Parathyroid adenoma (tissue), 2 donors: ENCODE data around the gene B4GALNT4.
A peak's percentile ranks its signal among the peaks of the same experiment; 100 is the strongest.

Source experiments
- H2AFZ ChIP-seq: fragments of 300-600 bp; sonication (generic); one replicate; pipeline ENCODE4 v1.7.0; 2017; ENCODE audit warnings: antibody characterized with exemption, mild to moderate bottlenecking
- H3K27ac ChIP-seq: fragments of 300-600 bp; sonication (generic); one replicate; pipeline ENCODE4 v1.7.0; 2017
- H3K27me3 ChIP-seq: fragments of 300-600 bp; sonication (generic); one replicate; pipeline ENCODE4 v1.7.0; 2017; ENCODE audit warnings: low read length; ENCODE audit not compliant: control insufficient read depth, insufficient read depth
- H3K36me3 ChIP-seq: fragments of 300-600 bp; sonication (generic); one replicate; pipeline ENCODE4 v1.7.0; 2017; ENCODE audit warnings: low read length; ENCODE audit not compliant: control insufficient read depth, insufficient read depth
- H3K4me1 ChIP-seq: fragments of 300-600 bp; sonication (generic); one replicate; pipeline ENCODE4 v1.7.0; 2017; ENCODE audit warnings: control low read depth
- H3K4me2 ChIP-seq: fragments of 300-600 bp; sonication (generic); one replicate; pipeline ENCODE4 v1.7.0; 2017; ENCODE audit warnings: low read length
- H3K4me3 ChIP-seq: fragments of 300-600 bp; sonication (generic); one replicate; pipeline ENCODE4 v1.7.0; 2017; ENCODE audit warnings: low read depth, low read length
- H3K79me2 ChIP-seq: fragments of 300-600 bp; sonication (generic); one replicate; pipeline ENCODE4 v1.7.0; 2017; ENCODE audit warnings: control low read depth
- H3K9ac ChIP-seq: fragments of 300-600 bp; sonication (generic); one replicate; pipeline ENCODE4 v1.7.0; 2017; ENCODE audit warnings: mild to moderate bottlenecking
- H3K9me3 ChIP-seq: fragments of 300-600 bp; sonication (generic); one replicate; pipeline ENCODE4 v1.7.0; 2017; ENCODE audit warnings: low read length; ENCODE audit not compliant: control insufficient read depth
- CTCF ChIP-seq: fragments of 300-600 bp; sonication (generic); IDR thresholded peaks from one replicate; pipeline ENCODE4 v1.7.0; 2017; ENCODE audit warnings: antibody characterized with exemption, mild to moderate bottlenecking
- donor health status: primary hyperparathyroidism.

Gene B4GALNT4

GRCh38 chr11:355581-356458 lies 13.5 kb upstream of the B4GALNT4 start:
- Histone ChIP-seq H3K4me1 (no peaks in the 10 kb centered on the region), H3K4me3 (peak overlapping the region; percentile 34), H3K27me3 (no peaks in the 10 kb centered on the region), H3K9me3 (no peaks in the 10 kb centered on the region), H3K36me3 (no peaks in the 10 kb centered on the region), H3K79me2 (no peaks in the 10 kb centered on the region), H3K9ac (no peak overlapping the region), H2AFZ (peak overlapping the region; percentile 67), H3K27ac (peak overlapping the region; percentile 96), H3K4me2 (peak overlapping the region; percentile 51)
- no peak for TF ChIP-seq CTCF

GRCh38 chr11:356610-357009 lies 12.7 kb upstream of the B4GALNT4 start:
- Histone ChIP-seq H3K9me3 (no peaks in the 10 kb centered on the region), H3K9ac (no peak overlapping the region), H3K4me1 (no peaks in the 10 kb centered on the region), H2AFZ (no peak overlapping the region), H3K27ac (no peak overlapping the region), H3K4me3 (no peak overlapping the region), H3K4me2 (no peak overlapping the region), H3K36me3 (no peaks in the 10 kb centered on the region), H3K79me2 (no peaks in the 10 kb centered on the region), H3K27me3 (no peaks in the 10 kb centered on the region)
- no peak for TF ChIP-seq CTCF

- no peaks in the 10 kb centered on the region for H3K79me2 ChIP-seq
- no peak overlapping the region for H3K4me3 ChIP-seq
- H3K9me3 ChIP-seq = no peaks in the 10 kb centered on the region
- no peak overlapping the region for H2AFZ ChIP-seq
- no peaks in the 10 kb centered on the region for H3K36me3 ChIP-seq
- no peaks in the 10 kb centered on the region for H3K4me1 ChIP-seq
- H3K27me3 ChIP-seq = no peaks in the 10 kb centered on the region
- no peak overlapping the region for H3K4me2 ChIP-seq
- no peak overlapping the region for H3K9ac ChIP-seq
- no peak overlapping the region for H3K27ac ChIP-seq
- no peak for TF ChIP-seq CTCF
Observed at GRCh38 chr11:357582-357981, 11.7 kb upstream of the B4GALNT4 start.

- Histone ChIP-seq H3K36me3 (no peaks in the 10 kb centered on the region), H3K4me3 (no peak overlapping the region)
- TF ChIP-seq CTCF = no peak
Observed at GRCh38 chr11:358129-358800, 11.0 kb upstream of the B4GALNT4 start.

More at GRCh38 chr11:358129-358800, 11.0 kb upstream of the B4GALNT4 start:
- Histone ChIP-seq H3K9ac (no peak overlapping the region), H2AFZ (no peak overlapping the region), H3K27ac (no peak overlapping the region), H3K9me3 (no peaks in the 10 kb centered on the region), H3K4me1 (no peaks in the 10 kb centered on the region), H3K27me3 (no peaks in the 10 kb centered on the region), H3K79me2 (no peaks in the 10 kb centered on the region), H3K4me2 (no peak overlapping the region)
